SJSA1 (cell line): ENCODE results near the gene MID1IP1. TPM values are rescaled to one million over a fixed set of nuclear protein-coding genes. Genes with fewer than 3 reads are reported as not detected.
A peak's percentile ranks its signal among the peaks of the same experiment; 100 is the strongest.

Experiments used
- DNase-seq, 2 experiments: peaks; one replicate each; pipeline ENCODE4 v3.0.0-alpha.2; 2015 to 2020; ENCODE audit warnings: low spot score in 2 of 2, low read depth in 1 of 2
- H3K27ac ChIP-seq: fragments of 250-450 bp; sonication (Bioruptor Pico); 2 replicates; pipeline ENCODE4 v1.5.1; 2020; ENCODE audit warnings: mild to moderate bottlenecking, moderate library complexity
- H3K27me3 ChIP-seq: fragments of 250-450 bp; sonication (Bioruptor Pico); replicated peaks from 2 replicates; pipeline ENCODE4 v1.5.1; 2020; ENCODE audit warnings: mild to moderate bottlenecking, moderate library complexity
- H3K36me3 ChIP-seq: fragments of 250-450 bp; sonication (Bioruptor Pico); 2 replicates; pipeline ENCODE4 v1.5.1; 2020; ENCODE audit warnings: mild to moderate bottlenecking
- H3K4me1 ChIP-seq: fragments of 250-450 bp; sonication (Bioruptor Pico); replicated peaks from 2 replicates; pipeline ENCODE4 v1.6.1; 2021; ENCODE audit warnings: mild to moderate bottlenecking
- H3K4me3 ChIP-seq: fragments of 250-450 bp; sonication (Bioruptor Pico); 2 replicates; pipeline ENCODE4 v1.5.1; 2020; ENCODE audit warnings: mild to moderate bottlenecking
- H3K9me3 ChIP-seq: fragments of 250-450 bp; sonication (Bioruptor Pico); replicated peaks from 2 replicates; pipeline ENCODE4 v1.5.1; 2020; ENCODE audit warnings: mild to moderate bottlenecking
- total RNA-seq: library from RNA; depleted of rRNA; stranded (reverse); fragments of >200 nt; shearing (Covaris generic); gene quantifications from 2 replicates; pipeline ENCODE4 v1.2.3, GENCODE V29; 2014; rRNA removed

The MID1IP1 gene
- total RNA-seq = 39.5 and 40.8 TPM in 2 replicates

GRCh38 chrX:38800981-38801845, at the start of gene MID1IP1:
Gene MID1IP1 (plus strand): TSS chrX:38801459. CDS start chrX:38804947, 3,488 bp downstream.
- DNase-seq = peak; percentile 79 to 86
- peaks cover 17% of the 10 kb centered on the region for H3K4me1 ChIP-seq
- no peaks in the 10 kb centered on the region for H3K27me3 ChIP-seq
- no peaks in the 10 kb centered on the region for H3K9me3 ChIP-seq
- peak within 1 kb of the TSS; percentile 15; the same call in 1 of the 2 replicates for H3K27ac ChIP-seq
- H3K4me3 ChIP-seq = peak within 1 kb of the TSS; percentile 38
- H3K36me3 ChIP-seq = peaks cover 17% of the 10 kb centered on the region

- Histone ChIP-seq H3K4me1 (peaks cover 8% of the 10 kb centered on the region; the same call in 1 of the 2 replicates), H3K4me3 (no peak overlapping the region), H3K9me3 (no peaks in the 10 kb centered on the region), H3K27me3 (no peaks in the 10 kb centered on the region), H3K36me3 (no peaks in the 10 kb centered on the region), H3K27ac (0 out of 2 replicates have a peak overlapping the region, but pooled peaks have one; percentile 18)
- peak in 1 of 2 experiments; percentile 30 for DNase-seq
Measured at GRCh38 chrX:38754102-38754790, 47.0 kb upstream of the MID1IP1 start.

GRCh38 chrX:38754818-38755718, 46.2 kb upstream of the MID1IP1 start:
- Histone ChIP-seq H3K9me3 (no peaks in the 10 kb centered on the region), H3K36me3 (no peaks in the 10 kb centered on the region), H3K27ac (peak overlapping the region; percentile 18; the same call in 1 of the 2 replicates), H3K4me3 (no peak overlapping the region), H3K27me3 (no peaks in the 10 kb centered on the region), H3K4me1 (peaks cover 8% of the 10 kb centered on the region; the same call in 1 of the 2 replicates)
- peak; percentile 41 to 44 for DNase-seq

GRCh38 chrX:38760883-38761282, 40.4 kb upstream of the MID1IP1 start:
- H3K4me1 ChIP-seq = no peaks in the 10 kb centered on the region
- H3K27me3 ChIP-seq = no peaks in the 10 kb centered on the region
- H3K27ac ChIP-seq = no peak overlapping the region
- no peaks in the 10 kb centered on the region for H3K36me3 ChIP-seq
- no peak overlapping the region for H3K4me3 ChIP-seq
- DNase-seq = no peak
- H3K9me3 ChIP-seq = no peaks in the 10 kb centered on the region

GRCh38 chrX:38768079-38768478, 33.2 kb upstream of the MID1IP1 start:
- Histone ChIP-seq H3K9me3 (no peaks in the 10 kb centered on the region), H3K4me3 (no peak overlapping the region), H3K27me3 (no peaks in the 10 kb centered on the region), H3K4me1 (no peaks in the 10 kb centered on the region), H3K27ac (no peak overlapping the region), H3K36me3 (no peaks in the 10 kb centered on the region)
- peak in 1 of 2 experiments; percentile 0 for DNase-seq

GRCh38 chrX:38770152-38770551, 31.1 kb upstream of the MID1IP1 start:
- no peaks in the 10 kb centered on the region for H3K27me3 ChIP-seq
- H3K9me3 ChIP-seq = no peaks in the 10 kb centered on the region
- no peaks in the 10 kb centered on the region for H3K36me3 ChIP-seq
- H3K4me1 ChIP-seq = no peaks in the 10 kb centered on the region
- no peak for DNase-seq
- no peak overlapping the region for H3K27ac ChIP-seq
- H3K4me3 ChIP-seq = no peak overlapping the region

GRCh38 chrX:38774249-38774648, 27.0 kb upstream of the MID1IP1 start:
- Histone ChIP-seq H3K9me3 (no peaks in the 10 kb centered on the region), H3K36me3 (no peaks in the 10 kb centered on the region), H3K4me3 (no peak overlapping the region), H3K27ac (no peak overlapping the region), H3K4me1 (no peaks in the 10 kb centered on the region), H3K27me3 (no peaks in the 10 kb centered on the region)
- no peak for DNase-seq

GRCh38 chrX:38796946-38797345, 4.3 kb upstream of the MID1IP1 start:
- Histone ChIP-seq H3K36me3 (no peaks in the 10 kb centered on the region), H3K27me3 (no peaks in the 10 kb centered on the region), H3K4me1 (peaks cover 7% of the 10 kb centered on the region), H3K4me3 (no peak overlapping the region), H3K9me3 (no peaks in the 10 kb centered on the region), H3K27ac (no peak overlapping the region)
- no peak for DNase-seq

GRCh38 chrX:38798956-38799355, 2.3 kb upstream of the MID1IP1 start:
- Histone ChIP-seq H3K4me3 (no peak overlapping the region), H3K27me3 (no peaks in the 10 kb centered on the region), H3K27ac (no peak overlapping the region), H3K9me3 (no peaks in the 10 kb centered on the region), H3K4me1 (peaks cover 17% of the 10 kb centered on the region), H3K36me3 (no peaks in the 10 kb centered on the region; the same call in 1 of the 2 replicates)
- no peak for DNase-seq

GRCh38 chrX:38799995-38800580, 1.2 kb upstream of the MID1IP1 start:
- Histone ChIP-seq H3K9me3 (no peaks in the 10 kb centered on the region), H3K4me3 (no peak overlapping the region), H3K36me3 (peaks cover 11% of the 10 kb centered on the region), H3K27me3 (no peaks in the 10 kb centered on the region), H3K4me1 (peaks cover 17% of the 10 kb centered on the region), H3K27ac (no peak overlapping the region)
- DNase-seq = no peak

- Histone ChIP-seq H3K36me3 (peaks cover 25% of the 10 kb centered on the region), H3K27me3 (no peaks in the 10 kb centered on the region), H3K4me3 (peak overlapping the region; percentile 75), H3K9me3 (no peaks in the 10 kb centered on the region), H3K4me1 (peaks cover 30% of the 10 kb centered on the region), H3K27ac (peak overlapping the region; percentile 77; the same call in 1 of the 2 replicates)
- no peak for DNase-seq
Measured at GRCh38 chrX:38803243-38803587, 2.0 kb downstream of the MID1IP1 start.

- no peaks in the 10 kb centered on the region for H3K9me3 ChIP-seq
- peaks cover 25% of the 10 kb centered on the region for H3K36me3 ChIP-seq
- H3K27me3 ChIP-seq = no peaks in the 10 kb centered on the region
- peak overlapping the region; percentile 75 for H3K4me3 ChIP-seq
- peaks cover 31% of the 10 kb centered on the region for H3K4me1 ChIP-seq
- peak overlapping the region; percentile 77 for H3K27ac ChIP-seq
- DNase-seq = peak; percentile 76 to 82
Measured at GRCh38 chrX:38803588-38804431, 2.6 kb downstream of the MID1IP1 start.
